Ovary (tissue), 9 donors: ENCODE measurements around the gene LKAAEAR1. TPM values are rescaled to one million over a fixed set of nuclear protein-coding genes. Genes with fewer than 3 reads are reported as not detected.

Experiments used
- DNase-seq, 5 donors: peaks; one replicate each; pipeline ENCODE4 v3.0.0-alpha.2; 2019 to 2020
- H3K27ac ChIP-seq, 2 donors: fragments of 200-600 bp; one replicate each; pipeline versions ENCODE4 v1.5.1 to v1.8.0; 2019 to 2022
- H3K27me3 ChIP-seq: fragments of 200-600 bp; one replicate; pipeline ENCODE4 v1.8.0; 2022
- H3K36me3 ChIP-seq: fragments of 200-600 bp; sonication (generic); one replicate; pipeline ENCODE4 v1.5.1; 2019
- H3K4me1 ChIP-seq: one replicate; pipeline ENCODE4 v1.8.1; 2013; ENCODE audit warnings: mild to moderate bottlenecking, moderate library complexity; ENCODE audit not compliant: insufficient read depth
- H3K4me3 ChIP-seq: fragments of 200-600 bp; sonication (generic); one replicate; pipeline ENCODE4 v1.5.1; 2017
- H3K9me3 ChIP-seq, 2 donors: fragments of 200-600 bp in 1 of 2; sonication (generic) in 1 of 2; one replicate each; pipeline versions ENCODE4 v1.5.1 to v1.8.1; 2013 to 2019; ENCODE audit warnings: mild to moderate bottlenecking in 1 of 2, moderate library complexity in 1 of 2
- EP300 ChIP-seq: sonication (generic); formaldehyde crosslinking; IDR thresholded peaks from one replicate; pipeline ENCODE4 v1.6.1; 2017; ENCODE audit warnings: antibody characterized with exemption
- POLR2A ChIP-seq: fragments of 450-650 bp; IDR thresholded peaks from one replicate; pipeline ENCODE4 v1.6.1; 2017; ENCODE audit warnings: antibody characterized with exemption, mild to moderate bottlenecking, moderate library complexity
- WGBS, 3 donors: extraction: QIAGEN DNeasy Blood & Tissue Kit in 1 of 3; methylation state at CpG; one replicate each; pipeline versions ENCODE4 v1.1.5 to v1.1.7; 2013 to 2017; 5-methylcytosine and 5-hydroxymethylcytosine counted together
- intact Hi-C, 4 donors: fragments of 100-400 bp; cut with DNase I; formaldehyde crosslinking; loops; one replicate each; pipeline versions ENCODE4 v1.11.0 to v1.15.1; 2022 to 2023
- polyA plus RNA-seq, 2 donors: library from polyadenylated mRNA; stranded (reverse); fragments of 200-250 nt in 1 of 2; fragments of 350-450 nt in 1 of 2; fragmentation: Illumina TruSeq in 1 of 2; extraction: RNeasy Lipid Tissue Mini Kit (QIAGEN cat#74804) in 1 of 2; gene quantifications; one replicate each; pipeline ENCODE4 v1.2.3, GENCODE V29; 2013 to 2014
- total RNA-seq, 7 donors: library from RNA; depleted of rRNA in 2 of 7; stranded (reverse); fragments of >200 nt in 2 of 7; fragmentation: NEBNext Ultra II Directional in 3 of 7; extraction: Animal tissue kit (Norgen Biotek cat#: 25700) in 3 of 7; gene quantifications; one replicate each; pipeline versions ENCODE4 v1.1.0 to v1.2.4, GENCODE V29; 2016 to 2023
- TF ChIP-seq, protein P1 (sequence below), 3 donors: fragments of 450-650 bp in 2 of 3; fragments of 200-600 bp in 1 of 3; IDR thresholded peaks; one replicate each; pipeline versions ENCODE4 v1.5.1 to v1.8.0; 2016 to 2022; ENCODE audit warnings: antibody characterized with exemption in 3 of 3, mild to moderate bottlenecking in 1 of 3
- donor health status: DM: no; HTN: no; CAD: no; lungs with moderate emphysema.
- donor health status: DM: no; HTN: no; CAD: no.
- donor health status: Bipolar disorder and iron deficiency.
- donor health status: DM: yes; HTN: yes; CAD: no.
- donor health status: DM: no; HTN: no; CAD: no.
- donor health status: DM: yes; HTN: yes; CAD: no.

LKAAEAR1 gene
- total and polyA plus RNA-seq, 9 donors = 10.5 TPM; not detected in 8

DNA sequence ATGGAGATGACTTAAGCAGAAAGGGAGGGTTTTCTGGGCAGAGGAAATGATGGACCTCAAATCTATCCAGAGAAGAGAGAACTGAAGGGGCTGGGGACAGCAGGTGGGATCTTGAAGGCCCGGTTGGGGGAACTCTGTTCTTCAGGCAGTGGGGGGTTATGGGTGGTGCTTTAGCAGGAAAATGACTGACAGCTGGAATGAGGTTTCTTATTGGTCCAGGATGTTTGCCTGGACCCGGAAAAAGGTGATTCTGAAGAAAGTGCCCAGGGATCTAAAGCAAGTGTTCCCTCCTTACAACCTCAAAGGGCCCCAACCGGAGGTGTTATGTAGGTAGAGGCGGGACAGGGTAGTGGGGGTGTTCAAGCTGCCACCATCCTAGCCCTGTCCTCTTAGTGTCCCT, 11.3 kb upstream of the LKAAEAR1 start:
- no peak overlapping the region for H3K27ac ChIP-seq
- H3K4me1 ChIP-seq = no peaks in the 10 kb centered on the region
- H3K9me3 ChIP-seq = no peaks in the 10 kb centered on the region
- 79 to 84% (median 80%) methylated on average over 4 of the region's 4 CpGs for WGBS, 3 donors
- no peaks in the 10 kb centered on the region for H3K36me3 ChIP-seq
- no peak overlapping the region for H3K4me3 ChIP-seq
- no peaks in the 10 kb centered on the region for H3K27me3 ChIP-seq
- TF ChIP-seq EP300 (no peak), POLR2A (no peak)
- TF ChIP-seq, protein P1, sequence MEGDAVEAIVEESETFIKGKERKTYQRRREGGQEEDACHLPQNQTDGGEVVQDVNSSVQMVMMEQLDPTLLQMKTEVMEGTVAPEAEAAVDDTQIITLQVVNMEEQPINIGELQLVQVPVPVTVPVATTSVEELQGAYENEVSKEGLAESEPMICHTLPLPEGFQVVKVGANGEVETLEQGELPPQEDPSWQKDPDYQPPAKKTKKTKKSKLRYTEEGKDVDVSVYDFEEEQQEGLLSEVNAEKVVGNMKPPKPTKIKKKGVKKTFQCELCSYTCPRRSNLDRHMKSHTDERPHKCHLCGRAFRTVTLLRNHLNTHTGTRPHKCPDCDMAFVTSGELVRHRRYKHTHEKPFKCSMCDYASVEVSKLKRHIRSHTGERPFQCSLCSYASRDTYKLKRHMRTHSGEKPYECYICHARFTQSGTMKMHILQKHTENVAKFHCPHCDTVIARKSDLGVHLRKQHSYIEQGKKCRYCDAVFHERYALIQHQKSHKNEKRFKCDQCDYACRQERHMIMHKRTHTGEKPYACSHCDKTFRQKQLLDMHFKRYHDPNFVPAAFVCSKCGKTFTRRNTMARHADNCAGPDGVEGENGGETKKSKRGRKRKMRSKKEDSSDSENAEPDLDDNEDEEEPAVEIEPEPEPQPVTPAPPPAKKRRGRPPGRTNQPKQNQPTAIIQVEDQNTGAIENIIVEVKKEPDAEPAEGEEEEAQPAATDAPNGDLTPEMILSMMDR (IDR thresholded peaks at IDR 0.05) = no peak
- intact Hi-C loops = no loop called here
- DNase-seq = no peak

DNA sequence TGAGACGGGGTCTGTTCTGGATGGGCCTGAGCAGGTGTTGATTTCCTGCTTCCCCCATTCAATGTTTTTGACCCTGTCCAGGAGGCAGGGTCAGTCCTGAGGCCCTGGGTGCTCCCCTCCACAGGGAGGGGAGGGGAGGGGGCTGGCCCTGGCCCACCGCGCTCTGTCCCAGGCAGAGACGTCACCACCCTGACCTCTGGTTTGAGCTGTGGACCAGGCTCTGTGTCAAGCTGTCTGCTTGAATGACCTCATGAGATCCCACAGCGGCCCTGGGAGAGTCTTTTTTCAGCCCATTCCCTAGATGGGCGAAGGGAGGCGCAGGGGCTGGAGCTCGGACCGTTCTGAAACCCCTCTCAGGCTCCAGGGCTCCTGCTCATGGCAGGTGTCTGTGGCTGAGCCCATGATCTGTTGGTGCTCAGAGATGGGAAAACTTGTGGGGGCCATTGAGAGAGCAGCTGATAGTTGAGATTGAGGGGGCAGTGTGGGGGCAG, 8.9 kb upstream of the LKAAEAR1 start:
- 21 to 54% (median 44%) methylated on average over 9 of the region's 9 CpGs for WGBS, 3 donors
- intact Hi-C loops = no loop called here
- no peak overlapping the region for H3K27ac ChIP-seq
- TF ChIP-seq POLR2A (no peak), EP300 (no peak)
- TF ChIP-seq, protein P1 (IDR thresholded peaks at IDR 0.05) = no peak
- no peak for DNase-seq
- no peaks in the 10 kb centered on the region for H3K9me3 ChIP-seq
- H3K4me3 ChIP-seq = no peak overlapping the region
- H3K4me1 ChIP-seq = no peaks in the 10 kb centered on the region
- no peaks in the 10 kb centered on the region for H3K27me3 ChIP-seq
- no peaks in the 10 kb centered on the region for H3K36me3 ChIP-seq

DNA sequence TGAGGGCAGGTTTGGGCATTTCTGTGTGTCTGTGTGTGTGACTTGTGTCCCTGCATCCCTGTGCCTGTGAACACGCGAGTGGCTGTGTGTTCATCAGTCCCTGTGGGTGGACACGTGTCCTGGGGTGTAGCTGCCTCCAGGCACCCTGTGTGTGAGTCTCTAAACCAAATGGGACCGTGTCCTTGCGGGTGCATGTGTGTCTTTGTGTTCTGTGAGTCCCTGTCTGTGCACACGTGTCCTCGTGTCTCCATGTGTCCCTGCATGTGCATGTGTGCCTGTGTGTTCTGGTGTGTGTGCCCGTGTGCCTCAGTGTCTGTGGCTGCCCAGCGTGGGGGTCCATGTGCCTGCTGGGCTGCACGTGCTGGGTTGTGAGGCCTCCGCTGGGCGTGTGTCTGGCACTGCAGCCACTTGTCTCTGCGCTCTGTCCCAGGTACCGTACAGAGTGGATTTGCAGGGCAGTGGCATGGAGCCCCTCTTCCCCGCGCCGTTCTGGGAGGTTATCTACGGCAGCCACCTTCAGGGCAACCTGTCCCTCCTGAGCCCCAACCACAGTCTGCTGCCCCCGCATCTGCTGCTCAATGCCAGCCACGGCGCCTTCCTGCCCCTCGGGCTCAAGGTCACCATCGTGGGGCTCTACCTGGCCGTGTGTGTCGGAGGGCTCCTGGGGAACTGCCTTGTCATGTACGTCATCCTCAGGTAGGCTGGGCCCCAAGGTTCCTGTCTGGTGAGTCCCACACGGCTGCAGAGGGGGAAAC, 8.2 kb upstream of the LKAAEAR1 start:
- Histone ChIP-seq H3K27me3 (no peaks in the 10 kb centered on the region), H3K9me3 (no peaks in the 10 kb centered on the region), H3K36me3 (no peaks in the 10 kb centered on the region), H3K4me3 (no peak overlapping the region), H3K4me1 (no peaks in the 10 kb centered on the region), H3K27ac (no peak overlapping the region)
- intact Hi-C loops = no loop called here
- TF ChIP-seq, protein P1 (IDR thresholded peaks at IDR 0.05) = no peak
- 28 to 44% (median 32%) methylated on average over 17 to 27 of the region's 27 CpGs for WGBS, 3 donors
- DNase-seq = no peak

DNA sequence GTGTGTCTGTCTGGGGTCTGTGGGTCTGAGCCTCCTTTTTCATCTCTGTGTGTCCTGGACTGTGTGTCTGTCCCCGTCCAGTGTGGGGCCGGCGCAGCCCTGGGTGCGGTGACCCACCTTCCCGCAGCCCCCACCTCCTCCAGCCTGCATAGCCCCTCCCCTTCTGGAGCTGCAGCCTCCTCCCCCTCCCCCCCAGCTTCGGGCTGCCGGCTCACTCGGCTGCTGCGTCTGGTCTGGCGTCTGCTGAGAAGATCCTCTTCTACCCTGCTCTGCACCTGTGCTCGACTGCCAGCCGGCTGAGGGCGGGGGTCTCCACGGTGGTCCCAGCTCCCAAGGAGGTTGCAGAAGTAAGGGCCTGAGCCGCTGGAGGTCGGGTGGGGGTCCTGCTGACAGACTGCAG, 7.6 kb upstream of the LKAAEAR1 start:
- Histone ChIP-seq H3K27me3 (no peaks in the 10 kb centered on the region), H3K27ac (no peak overlapping the region), H3K4me1 (no peaks in the 10 kb centered on the region), H3K9me3 (no peaks in the 10 kb centered on the region), H3K4me3 (no peak overlapping the region), H3K36me3 (no peaks in the 10 kb centered on the region)
- TF ChIP-seq, protein P1 (IDR thresholded peaks at IDR 0.05) = no peak
- no peak for TF ChIP-seq EP300
- no peak for TF ChIP-seq POLR2A
- intact Hi-C loops = no loop called here
- DNase-seq = no peak
- WGBS, 3 donors = 8 to 12% (median 11%) methylated on average over 16 of the region's 16 CpGs
